SK-N-MC (cell line): Measurements from ENCODE around the gene CPA4.

Experiments used
- DNase-seq: peaks from one replicate; pipeline ENCODE4 v3.0.0-alpha.2; 2011; ENCODE audit warnings: low read depth, low spot score
- H3K27ac ChIP-seq: fragments of 200-600 bp; sonication (generic); 2 replicates; pipeline ENCODE4 v1.5.1; 2016; ENCODE audit warnings: mixed run types
- H3K36me3 ChIP-seq: fragments of 200-600 bp; sonication (generic); 2 replicates; pipeline ENCODE4 v1.6.1; 2017; ENCODE audit warnings: antibody characterized with exemption, low read length, mixed read lengths; ENCODE audit not compliant: insufficient read depth
- H3K4me3 ChIP-seq: fragments of 200-600 bp; sonication (generic); 2 replicates; pipeline ENCODE4 v1.5.1; 2016
- H3K9ac ChIP-seq: fragments of 200-600 bp; sonication (generic); 2 replicates; pipeline ENCODE4 v1.8.0; 2017; ENCODE audit warnings: mixed run types, mixed read lengths; ENCODE audit not compliant: insufficient read length
- H3K9me3 ChIP-seq: fragments of 200-600 bp; sonication (generic); 2 replicates; pipeline ENCODE4 v1.6.1; 2017; ENCODE audit warnings: low read depth, mild to moderate bottlenecking, antibody characterized with exemption, low read length, moderate library complexity, mixed read lengths
- EZH2 ChIP-seq: fragments of 200-600 bp; sonication (generic); IDR thresholded peaks from one replicate; pipeline ENCODE4 v1.6.1; 2017; ENCODE audit warnings: antibody characterized with exemption
- FOXP2 ChIP-seq: optimal IDR thresholded peaks from 2 replicates; pipeline ENCODE3; 2011; ENCODE audit warnings: mild to moderate bottlenecking, moderate library complexity; ENCODE audit not compliant: insufficient read depth; ENCODE audit errors: extremely low read length, control extremely low read depth
- POLR2AphosphoS5 ChIP-seq: IDR thresholded peaks from 2 replicates; pipeline ENCODE4 v1.6.1; 2012; ENCODE audit warnings: mild to moderate bottlenecking, low read depth, low read length, borderline replicate concordance

The CPA4 gene

GRCh38 chr7:130273933-130274255 is 19.1 kb upstream of the CPA4 start:
- H3K9me3 ChIP-seq, result no peaks in the 10 kb centered on the region
- no peaks in the 10 kb centered on the region for H3K36me3 ChIP-seq
- no peak overlapping the region for H3K9ac ChIP-seq
- H3K27ac ChIP-seq, result peak overlapping the region; percentile 60
- no peak for DNase-seq
- peak overlapping the region; percentile 20; the same call in 1 of the 2 replicates for H3K4me3 ChIP-seq
- TF ChIP-seq EZH2 (no peak), POLR2AphosphoS5 (no peak), FOXP2 (no peak)

GRCh38 chr7:130274296-130274695 is 18.7 kb upstream of the CPA4 start:
- no peak overlapping the region for H3K9ac ChIP-seq
- TF ChIP-seq EZH2, result no peak
- no peak for TF ChIP-seq POLR2AphosphoS5
- no peak for TF ChIP-seq FOXP2
- H3K27ac ChIP-seq, result peak overlapping the region; percentile 60
- H3K36me3 ChIP-seq, result no peaks in the 10 kb centered on the region
- H3K9me3 ChIP-seq, result no peaks in the 10 kb centered on the region
- DNase-seq, result no peak
- no peak overlapping the region for H3K4me3 ChIP-seq

GRCh38 chr7:130274983-130275591 is 17.9 kb upstream of the CPA4 start:
- Histone ChIP-seq H3K27ac (peak overlapping the region; percentile 85), H3K4me3 (peak overlapping the region; percentile 62), H3K9me3 (no peaks in the 10 kb centered on the region), H3K36me3 (no peaks in the 10 kb centered on the region), H3K9ac (no peak overlapping the region)
- no peak for TF ChIP-seq FOXP2
- TF ChIP-seq POLR2AphosphoS5, result no peak
- no peak for TF ChIP-seq EZH2
- no peak for DNase-seq

- DNase-seq, result peak; percentile 91
- peak overlapping the region; percentile 85 for H3K27ac ChIP-seq
- H3K9me3 ChIP-seq, result no peaks in the 10 kb centered on the region
- no peak for TF ChIP-seq FOXP2
- peak; percentile 52; the same call in 1 of the 2 replicates for TF ChIP-seq POLR2AphosphoS5
- H3K9ac ChIP-seq, result no peak overlapping the region
- H3K4me3 ChIP-seq, result peak overlapping the region; percentile 62
- H3K36me3 ChIP-seq, result no peaks in the 10 kb centered on the region
Observed at GRCh38 chr7:130275826-130276297, 17.1 kb upstream of the CPA4 start.

GRCh38 chr7:130276796-130277762 is 15.9 kb upstream of the CPA4 start:
- peak; percentile 53 for DNase-seq
- H3K27ac ChIP-seq, result peak overlapping the region; percentile 85

GRCh38 chr7:130277763-130278643 is 15.0 kb upstream of the CPA4 start:
- DNase-seq, result peak; percentile 44

More at GRCh38 chr7:130276796-130277762, 15.9 kb upstream of the CPA4 start:
- Histone ChIP-seq H3K9ac (no peak overlapping the region), H3K4me3 (peak overlapping the region; percentile 62), H3K9me3 (no peaks in the 10 kb centered on the region), H3K36me3 (no peaks in the 10 kb centered on the region)
- TF ChIP-seq EZH2 (no peak), FOXP2 (no peak), POLR2AphosphoS5 (no peak)

GRCh38 chr7:130278860-130279259 is 14.1 kb upstream of the CPA4 start:
- Histone ChIP-seq H3K4me3 (no peak overlapping the region), H3K27ac (no peak overlapping the region), H3K9me3 (no peaks in the 10 kb centered on the region), H3K36me3 (no peaks in the 10 kb centered on the region), H3K9ac (no peak overlapping the region)
- no peak for TF ChIP-seq EZH2
- TF ChIP-seq POLR2AphosphoS5, result no peak
- TF ChIP-seq FOXP2, result no peak
- peak; percentile 39 for DNase-seq

More at GRCh38 chr7:130277763-130278643, 15.0 kb upstream of the CPA4 start:
- no peak for TF ChIP-seq EZH2
- TF ChIP-seq POLR2AphosphoS5, result no peak
- no peak for TF ChIP-seq FOXP2
- Histone ChIP-seq H3K36me3 (no peaks in the 10 kb centered on the region), H3K9ac (no peak overlapping the region), H3K4me3 (no peak overlapping the region), H3K9me3 (no peaks in the 10 kb centered on the region), H3K27ac (no peak overlapping the region)

GRCh38 chr7:130279286-130279685 is 13.7 kb upstream of the CPA4 start:
- H3K36me3 ChIP-seq, result no peaks in the 10 kb centered on the region
- TF ChIP-seq POLR2AphosphoS5 (no peak), FOXP2 (no peak), EZH2 (no peak)
- H3K4me3 ChIP-seq, result no peak overlapping the region
- no peak overlapping the region for H3K27ac ChIP-seq
- no peak for DNase-seq
- no peaks in the 10 kb centered on the region for H3K9me3 ChIP-seq
- H3K9ac ChIP-seq, result no peak overlapping the region
